ENCODE data around the gene ZBTB16. TPM values are rescaled to one million over a fixed set of nuclear protein-coding genes. Genes with fewer than 3 reads are reported as not detected.

ZBTB16 gene
- polyA plus RNA-seq, 1 donor from 2014 or later = 0.45 TPM

DNA sequence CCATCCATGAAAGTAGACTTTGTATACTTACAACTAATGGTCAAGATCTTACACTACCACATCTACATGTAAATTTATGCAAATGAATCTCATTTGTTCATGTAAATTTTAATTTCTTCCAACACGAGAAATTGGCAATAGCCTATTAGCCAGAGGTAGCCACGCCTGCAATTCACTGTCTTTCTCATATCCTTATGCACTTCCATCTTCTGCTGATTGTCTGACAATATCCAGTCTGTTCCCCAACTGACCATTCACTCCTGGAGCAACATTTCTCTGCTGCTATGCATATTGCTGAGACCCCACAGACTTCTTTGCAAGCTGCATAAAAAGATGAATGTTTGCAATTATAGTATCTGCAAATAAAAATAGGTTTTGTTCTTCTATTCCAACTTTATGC is 239.2 kb downstream of the ZBTB16 start:
- Histone ChIP-seq H3K9me2 (ENCODE audit: insufficient read depth, low read length) (no peaks in the 10 kb centered on the region), H3F3A (ENCODE audit: insufficient read depth, low read length, poor library complexity, severe bottlenecking) (no peaks in the 10 kb centered on the region), H2AFZ (ENCODE audit: low read depth, low read length) (no peak overlapping the region), H4K20me1 (ENCODE audit: insufficient read depth) (no peaks in the 10 kb centered on the region), H3K9ac (ENCODE audit: low read length) (no peak overlapping the region), H3K27me3 (ENCODE audit: insufficient read depth, low read depth, low read length) (no peaks in the 10 kb centered on the region), H3K27ac (ENCODE audit: low read length) (no peak overlapping the region), H3K79me2 (replicated peaks; ENCODE audit: insufficient read depth, low read length) (no peaks in the 10 kb centered on the region), H3K4me3 (ENCODE audit: low read length) (no peak overlapping the region), H3K9me3 (ENCODE audit: low read length) (no peaks in the 10 kb centered on the region), H3K36me3 (ENCODE audit: insufficient read depth, low read length) (no peaks in the 10 kb centered on the region), H3K4me2 (ENCODE audit: low read length) (no peak overlapping the region)
- TF ChIP-seq RAD21 (conservative IDR thresholded peaks at IDR 0.05) = no peak
- TF ChIP-seq REST (IDR thresholded peaks at IDR 0.05; ENCODE audit: borderline replicate concordance) = no peak
- TF ChIP-seq MXI1 (conservative IDR thresholded peaks at IDR 0.05; ENCODE audit: poor library complexity, severe bottlenecking) = no peak
- no peak for TF ChIP-seq TAF1 (IDR thresholded peaks at IDR 0.05; ENCODE audit: low read depth)
- no peak for TF ChIP-seq SMC3 (conservative IDR thresholded peaks at IDR 0.05; ENCODE audit: poor library complexity)

Other genes with a start within 250 kb of the ZBTB16 start
- gene USP28, start 184.1 kb upstream of the ZBTB16 start, polyA plus RNA-seq = 12.8 and 16.0 TPM in 2 replicates
- not detected in 2 replicates for gene HTR3B, start 154.9 kb upstream of the ZBTB16 start, polyA plus RNA-seq
- gene HTR3A, start 84.6 kb upstream of the ZBTB16 start, polyA plus RNA-seq = 0.36 TPM in 1 of 2 replicates, not detected in the other
- gene NNMT, start 236.7 kb downstream of the ZBTB16 start, polyA plus RNA-seq = not detected in 2 replicates